ENCODE results near the gene PEMT. TPM values are rescaled to one million over a fixed set of nuclear protein-coding genes. Genes with fewer than 3 reads are reported as not detected.

Gene PEMT
- total RNA-seq, 3 donors from 2014 or later (not counting 1 experiment from before 2014, with no cell fraction given): 10.3 to 13.6 (median 12.6) TPM

DNA sequence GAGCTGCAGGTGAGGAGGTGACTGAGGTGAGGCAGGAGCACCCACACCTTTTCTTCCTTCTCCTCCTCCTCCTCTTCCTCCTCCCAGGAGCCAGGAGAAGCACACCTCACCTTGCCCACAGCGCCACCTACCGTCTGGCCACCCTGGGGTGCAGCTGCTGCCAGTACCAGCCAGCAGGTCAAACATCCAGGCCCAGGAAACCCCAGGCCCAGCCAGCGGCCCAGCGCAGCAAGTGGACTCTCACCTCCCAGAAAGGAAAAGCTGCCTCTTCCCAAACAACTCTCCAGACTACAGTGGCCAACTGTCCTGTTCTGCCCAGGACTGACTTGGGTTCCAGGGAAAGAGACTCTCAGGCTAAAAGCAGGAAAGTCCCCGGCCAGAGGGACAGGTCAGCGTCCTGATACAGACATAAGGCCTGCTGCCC lies 22.7 kb downstream of the PEMT start:
- 68% methylated on average over 6 of the region's 6 CpGs for WGBS (ENCODE audit: insufficient coverage)
- Mint-ChIP-seq H3K4me1 (no peaks in the 10 kb centered on the region), H3K4me3 (no peak overlapping the region), H3K9me3 (no peaks in the 10 kb centered on the region), H3K27me3 (ENCODE audit: low read depth in 2 of 2) (no peaks in the 10 kb centered on the region), H3K36me3 (no peaks in the 10 kb centered on the region), H3K27ac (no peak overlapping the region)
- no peaks in the 10 kb centered on the region for H3K9me3 ChIP-seq (ENCODE audit: control insufficient read depth, insufficient read depth, low read length)
- no peak overlapping the region for H3K4me3 ChIP-seq (ENCODE audit: low read length)
- ATAC-seq (no peak), DNase-seq (peak; percentile 30 to 61)
- H3K27ac ChIP-seq (ENCODE audit: low read length): no peak overlapping the region
- no peaks in the 10 kb centered on the region for H3K4me1 ChIP-seq (ENCODE audit: control insufficient read depth, insufficient read depth, low read length)
- TF ChIP-seq, protein P1, sequence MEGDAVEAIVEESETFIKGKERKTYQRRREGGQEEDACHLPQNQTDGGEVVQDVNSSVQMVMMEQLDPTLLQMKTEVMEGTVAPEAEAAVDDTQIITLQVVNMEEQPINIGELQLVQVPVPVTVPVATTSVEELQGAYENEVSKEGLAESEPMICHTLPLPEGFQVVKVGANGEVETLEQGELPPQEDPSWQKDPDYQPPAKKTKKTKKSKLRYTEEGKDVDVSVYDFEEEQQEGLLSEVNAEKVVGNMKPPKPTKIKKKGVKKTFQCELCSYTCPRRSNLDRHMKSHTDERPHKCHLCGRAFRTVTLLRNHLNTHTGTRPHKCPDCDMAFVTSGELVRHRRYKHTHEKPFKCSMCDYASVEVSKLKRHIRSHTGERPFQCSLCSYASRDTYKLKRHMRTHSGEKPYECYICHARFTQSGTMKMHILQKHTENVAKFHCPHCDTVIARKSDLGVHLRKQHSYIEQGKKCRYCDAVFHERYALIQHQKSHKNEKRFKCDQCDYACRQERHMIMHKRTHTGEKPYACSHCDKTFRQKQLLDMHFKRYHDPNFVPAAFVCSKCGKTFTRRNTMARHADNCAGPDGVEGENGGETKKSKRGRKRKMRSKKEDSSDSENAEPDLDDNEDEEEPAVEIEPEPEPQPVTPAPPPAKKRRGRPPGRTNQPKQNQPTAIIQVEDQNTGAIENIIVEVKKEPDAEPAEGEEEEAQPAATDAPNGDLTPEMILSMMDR (IDR thresholded peaks at IDR 0.05): peak; percentile 25
- intact Hi-C loops (cut with micrococcal nuclease): loop anchor here (5.0 kb wide), 1 partner anchor 211 kb away; no protein-coding TSS in a partner anchor
- no peaks in the 10 kb centered on the region for H3K27me3 ChIP-seq (ENCODE audit: control insufficient read depth, insufficient read depth, low read length)
- no peaks in the 10 kb centered on the region for H3K36me3 ChIP-seq (ENCODE audit: control insufficient read depth, insufficient read depth, low read length)

DNA sequence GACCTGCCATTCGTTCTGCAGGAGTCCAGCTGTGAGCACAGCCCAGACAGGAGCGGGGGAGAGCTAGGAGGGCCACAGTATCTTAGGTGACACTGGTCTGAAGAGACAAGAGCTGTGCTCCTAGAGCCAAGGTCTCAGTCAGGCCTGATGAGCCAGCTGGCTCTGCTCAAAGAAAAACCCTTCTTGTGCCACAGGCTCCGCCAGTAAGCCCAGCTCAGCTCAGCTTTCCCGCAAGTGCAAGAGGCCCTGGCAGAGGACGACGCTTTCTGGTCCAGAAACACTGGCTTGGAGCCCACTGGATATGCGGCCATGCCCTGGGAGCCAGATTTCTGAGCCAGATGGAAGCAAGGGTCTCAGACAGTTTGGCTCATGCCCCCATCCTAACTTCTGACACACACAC lies 23.9 kb downstream of the PEMT start:
- ATAC-seq (no peak), DNase-seq (no peak)
- no peaks in the 10 kb centered on the region for H3K27me3 ChIP-seq (ENCODE audit: control insufficient read depth, insufficient read depth, low read length)
- TF ChIP-seq, protein P1 (IDR thresholded peaks at IDR 0.05): no peak
- H3K4me3 ChIP-seq (ENCODE audit: low read length): no peak overlapping the region
- no peaks in the 10 kb centered on the region for H3K36me3 Mint-ChIP-seq
- H3K9me3 Mint-ChIP-seq: no peaks in the 10 kb centered on the region
- no peaks in the 10 kb centered on the region for H3K27me3 Mint-ChIP-seq (ENCODE audit: low read depth in 2 of 2)
- intact Hi-C loops (cut with micrococcal nuclease): loop anchor here (5.0 kb wide), 1 partner anchor 210 kb away; no protein-coding TSS in a partner anchor
- H3K4me1 ChIP-seq (ENCODE audit: control insufficient read depth, insufficient read depth, low read length): no peaks in the 10 kb centered on the region
- H3K4me1 Mint-ChIP-seq: no peaks in the 10 kb centered on the region
- no peaks in the 10 kb centered on the region for H3K9me3 ChIP-seq (ENCODE audit: control insufficient read depth, insufficient read depth, low read length)
- no peak overlapping the region for H3K27ac Mint-ChIP-seq
- H3K4me3 Mint-ChIP-seq: no peak overlapping the region
- WGBS (ENCODE audit: insufficient coverage): 88% methylated on average over 7 of the region's 7 CpGs
- no peak overlapping the region for H3K27ac ChIP-seq (ENCODE audit: low read length)
- no peaks in the 10 kb centered on the region for H3K36me3 ChIP-seq (ENCODE audit: control insufficient read depth, insufficient read depth, low read length)

DNA sequence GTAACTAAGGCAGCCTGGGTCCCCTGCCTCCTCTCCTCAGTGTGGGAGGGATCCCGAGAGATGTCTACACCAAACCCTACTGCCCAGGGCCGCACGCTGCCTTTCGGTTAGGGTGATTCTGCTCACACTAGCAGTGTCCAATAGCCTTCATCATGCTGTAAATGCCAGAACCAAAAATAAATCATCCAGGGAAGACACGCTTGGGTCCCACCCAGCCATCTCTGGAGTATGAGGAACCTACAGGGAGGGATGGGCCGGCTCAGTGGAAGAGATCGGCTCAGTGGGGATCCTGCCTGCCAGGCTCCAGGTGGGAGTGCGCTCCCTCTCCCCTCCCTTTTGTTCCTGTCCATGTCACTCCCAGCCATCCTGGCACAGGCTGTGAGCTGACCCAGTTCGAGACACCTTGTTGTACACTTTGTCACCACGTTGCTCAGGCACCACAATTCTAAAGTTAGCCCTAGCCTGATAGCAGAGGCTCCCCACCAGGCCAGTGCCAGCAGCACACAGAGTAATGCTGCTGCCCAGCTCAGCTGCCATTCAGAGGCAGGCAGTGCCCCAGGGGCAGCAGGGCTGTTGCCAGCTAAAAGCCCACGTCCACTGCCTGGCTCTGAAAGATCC lies 24.5 kb downstream of the PEMT start:
- Mint-ChIP-seq H3K36me3 (no peaks in the 10 kb centered on the region), H3K9me3 (no peaks in the 10 kb centered on the region), H3K27ac (no peak overlapping the region), H3K4me3 (no peak overlapping the region), H3K4me1 (no peaks in the 10 kb centered on the region), H3K27me3 (ENCODE audit: low read depth in 2 of 2) (no peaks in the 10 kb centered on the region)
- intact Hi-C loops (cut with micrococcal nuclease): loop anchor here (5.0 kb wide), 1 partner anchor 210 kb away; no protein-coding TSS in a partner anchor
- Histone ChIP-seq H3K27me3 (ENCODE audit: control insufficient read depth, insufficient read depth, low read length) (no peaks in the 10 kb centered on the region), H3K36me3 (ENCODE audit: control insufficient read depth, insufficient read depth, low read length) (no peaks in the 10 kb centered on the region), H3K4me1 (ENCODE audit: control insufficient read depth, insufficient read depth, low read length) (no peaks in the 10 kb centered on the region), H3K4me3 (ENCODE audit: low read length) (no peak overlapping the region), H3K9me3 (ENCODE audit: control insufficient read depth, insufficient read depth, low read length) (no peaks in the 10 kb centered on the region), H3K27ac (ENCODE audit: low read length) (no peak overlapping the region)
- DNase-seq (no peak), ATAC-seq (peak in 1 of 3 donors; percentile 6)
- WGBS (ENCODE audit: insufficient coverage): 94% methylated on average over 11 of the region's 11 CpGs
- TF ChIP-seq, protein P1 (IDR thresholded peaks at IDR 0.05): no peak

All from natural killer cell (primary cell).